Aorta (tissue), 5 donors: ENCODE measurements around the gene GPATCH4. TPM values are rescaled to one million over a fixed set of nuclear protein-coding genes. Genes with fewer than 3 reads are reported as not detected.
A peak's percentile ranks its signal among the peaks of the same experiment; 100 is the strongest.
"Not testable (repeated sequence)": the region's sequence is repeated elsewhere in the genome, so short reads cannot be mapped to it uniquely, and the experiment has no call there.

Experiments
- ATAC-seq: fragments of 200-7000 bp; cut with Tn5 transposase; one replicate; pipeline ENCODE4 v1.9.1; 2022; ENCODE audit warnings: moderate library complexity; ENCODE audit not compliant: low FRiP score
- DNase-seq, 2 donors: peaks; one replicate each; pipeline ENCODE4 v3.0.0-alpha.2; 2020
- H3K27ac ChIP-seq, 2 donors: one replicate each; pipeline ENCODE4 v1.5.1; 2013; ENCODE audit warnings: low read length in 2 of 2, mild to moderate bottlenecking in 2 of 2, moderate library complexity in 2 of 2, control low read depth in 1 of 2, inconsistent platforms in 1 of 2, low read depth in 1 of 2
- H3K27me3 ChIP-seq, 2 donors: one replicate each; pipeline ENCODE4 v1.6.1; 2013; ENCODE audit warnings: control low read depth in 1 of 2, low read length in 1 of 2, mild to moderate bottlenecking in 1 of 2, moderate library complexity in 1 of 2; ENCODE audit not compliant: insufficient read depth in 2 of 2, control insufficient read depth in 1 of 2
- H3K36me3 ChIP-seq, 2 donors: one replicate each; pipeline ENCODE4 v1.6.1; 2013; ENCODE audit warnings: control low read depth in 1 of 2, low read length in 1 of 2, mild to moderate bottlenecking in 1 of 2; ENCODE audit not compliant: insufficient read depth in 2 of 2, control insufficient read depth in 1 of 2
- H3K4me1 ChIP-seq, 2 donors: one replicate each; pipeline ENCODE4 v1.6.1; 2013; ENCODE audit warnings: low read length in 2 of 2, control low read depth in 1 of 2, mild to moderate bottlenecking in 1 of 2, moderate library complexity in 1 of 2; ENCODE audit not compliant: insufficient read depth in 2 of 2, control insufficient read depth in 1 of 2
- H3K4me3 ChIP-seq, 2 donors: one replicate each; pipeline ENCODE4 v1.5.1; 2013; ENCODE audit warnings: low read length in 2 of 2, control low read depth in 1 of 2, mild to moderate bottlenecking in 1 of 2
- H3K9me3 ChIP-seq: one replicate; pipeline ENCODE4 v1.6.1; 2013; ENCODE audit warnings: mild to moderate bottlenecking, low read length; ENCODE audit not compliant: control insufficient read depth
- WGBS, 2 donors: extraction: QIAGEN DNeasy Blood & Tissue Kit; methylation state at CpG; one replicate each; pipeline ENCODE4 v1.1.7; 2013; 5-methylcytosine and 5-hydroxymethylcytosine counted together
- intact Hi-C, 2 donors: fragments of 100-400 bp; cut with DNase I; formaldehyde crosslinking; loops; one replicate each; pipeline versions ENCODE4 v1.14.2 to v1.15.0; 2022
- polyA plus RNA-seq, 2 donors: library from polyadenylated mRNA; stranded (reverse); fragments of 200-250 nt; gene quantifications; one replicate each; pipeline ENCODE4 v1.2.3, GENCODE V29; 2013
- total RNA-seq, 2 donors: library from RNA; stranded (reverse); fragmentation: NEBNext Ultra II Directional; extraction: Animal tissue kit (Norgen Biotek cat#: 25700); gene quantifications; one replicate each; pipeline ENCODE4 v1.2.1, GENCODE V29; 2021
- donor health status: healthy with polysubstance abuse.
- donor health status: Bipolar disorder and iron deficiency.
- donor health status: DM: no; HTN: no; CAD: no.
- donor health status: DM: no; HTN: no; CAD: no.
- donor health status: DM: yes; HTN: yes; CAD: no.

GPATCH4 gene
- total and polyA plus RNA-seq, 4 donors: 12.2 to 24.0 (median 19.0) TPM

DNA sequence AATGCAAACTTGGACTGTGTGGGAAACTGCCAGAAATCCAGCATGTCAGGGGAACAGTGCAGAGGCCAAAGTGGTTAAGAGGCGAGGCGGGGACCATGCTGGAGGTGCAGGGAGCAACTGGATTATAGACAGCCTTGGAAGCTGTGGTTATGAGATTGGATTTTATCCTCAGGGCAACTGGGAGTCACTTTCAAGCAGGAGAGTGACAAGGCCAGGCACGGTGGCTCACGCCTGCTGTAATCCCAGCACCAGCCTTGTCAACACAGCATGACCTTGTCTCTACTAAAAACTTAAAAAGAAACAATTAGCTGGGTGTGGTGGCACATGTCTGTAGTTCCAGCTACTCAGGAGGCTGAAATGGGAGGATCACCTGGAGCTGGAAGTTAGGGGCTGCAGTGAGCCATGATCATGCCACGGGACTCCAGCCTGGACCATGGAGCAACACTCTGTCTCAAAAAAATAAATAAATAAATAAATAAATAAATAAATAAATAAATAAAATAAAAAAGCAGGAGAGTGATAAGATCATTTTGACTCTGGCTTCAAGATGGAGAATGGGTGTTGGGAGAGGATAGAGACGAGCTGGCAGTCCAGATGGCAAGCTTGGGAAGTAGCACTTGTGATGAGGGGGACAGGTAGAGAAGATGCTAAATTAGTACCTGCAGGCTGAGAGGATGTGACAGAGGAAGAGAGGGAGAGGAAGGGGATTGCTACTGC, 21.5 kb upstream of the GPATCH4 start:
- Histone ChIP-seq H3K4me3 (no peak overlapping the region), H3K27me3 (peaks cover 0 to 1% of the 10 kb centered on the region in 2 donors), H3K4me1 (no peaks in the 10 kb centered on the region), H3K27ac (no peak overlapping the region), H3K36me3 (no peaks in the 10 kb centered on the region), H3K9me3 (no peaks in the 10 kb centered on the region)
- ATAC-seq (no peak), DNase-seq (peak in 1 of 2 donors; percentile 30)
- intact Hi-C loops: loop anchor here in 1 of 2 donors (5.0 kb wide), 1 partner anchor 35 kb away; no protein-coding TSS in a partner anchor
- 83 to 84% methylated on average over 6 of the region's 6 CpGs for WGBS, 2 donors

DNA sequence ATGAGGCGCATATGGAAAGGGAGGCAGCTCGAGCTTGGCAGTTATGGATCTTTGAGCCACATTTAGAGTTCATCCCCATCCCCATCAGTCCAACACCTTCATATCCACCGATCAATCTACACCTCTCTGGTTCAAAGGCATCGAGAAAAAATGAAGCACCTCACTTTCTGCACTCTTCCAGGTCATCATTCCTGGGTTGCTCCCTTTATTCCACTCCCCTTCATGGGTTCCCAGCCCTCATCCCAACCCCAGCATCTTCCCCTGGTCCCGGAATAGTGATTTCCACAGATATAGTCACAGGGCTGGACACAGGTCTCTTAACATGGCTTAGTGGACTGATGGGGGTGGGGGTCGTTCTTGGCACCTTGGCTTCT, 18.3 kb upstream of the GPATCH4 start:
- Histone ChIP-seq H3K4me3 (no peak overlapping the region), H3K4me1 (no peaks in the 10 kb centered on the region), H3K27ac (no peak overlapping the region), H3K27me3 (peaks cover 0 to 1% of the 10 kb centered on the region in 2 donors), H3K36me3 (no peaks in the 10 kb centered on the region), H3K9me3 (no peaks in the 10 kb centered on the region)
- no peak for ATAC-seq
- DNase-seq: peak in 1 of 2 donors; percentile 16
- intact Hi-C loops: loop anchor here in 1 of 2 donors (10.0 kb wide), 1 partner anchor 235 kb away; no protein-coding TSS in a partner anchor
- 23 to 29% methylated on average over 6 of the region's 6 CpGs for WGBS, 2 donors

DNA sequence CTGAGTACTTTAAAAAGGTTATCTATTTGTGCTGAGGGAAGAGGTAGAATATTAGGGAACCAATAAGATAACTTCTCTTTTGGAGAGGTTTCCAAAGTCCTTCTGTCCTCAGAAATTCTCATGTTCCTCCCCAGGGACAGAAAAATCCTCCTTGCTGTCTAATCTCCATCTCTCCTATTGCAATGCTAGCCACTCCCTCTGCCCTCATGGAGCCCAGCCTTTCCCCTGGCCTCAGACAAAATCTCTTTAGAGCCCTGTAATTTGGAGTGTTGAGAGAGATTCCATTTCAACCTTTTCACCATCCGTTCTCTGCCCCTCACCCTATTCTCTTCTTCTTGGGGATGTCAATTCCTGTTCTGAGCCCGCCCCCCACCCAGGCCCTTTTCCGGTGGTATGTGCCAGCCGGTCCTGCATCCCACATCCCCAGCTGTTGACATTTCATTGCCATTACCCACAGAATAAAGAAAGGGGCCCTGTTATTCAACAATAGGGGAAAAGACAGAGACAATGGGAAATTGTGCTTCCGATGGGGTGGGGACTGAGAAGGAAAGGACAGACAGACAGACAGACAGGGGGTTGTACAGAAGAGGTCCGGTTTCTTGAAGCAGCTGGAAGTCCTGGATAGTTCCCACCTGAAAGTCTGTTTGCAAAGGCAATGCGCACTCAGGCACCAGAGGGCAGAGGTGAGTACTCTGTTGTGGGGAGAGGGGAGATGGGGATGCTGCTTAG, 17.7 kb upstream of the GPATCH4 start, which contains the start of gene HAPLN2:
HAPLN2 (plus strand) TSS at position 563 of the 729 bp plus-strand sequence. CDS start 4,076 bp downstream, outside the sequence.
- Histone ChIP-seq H3K27ac (no peak within 1 kb of the TSS), H3K4me3 (no peak within 1 kb of the TSS), H3K9me3 (no peaks in the 10 kb centered on the region), H3K36me3 (no peaks in the 10 kb centered on the region), H3K4me1 (no peaks in the 10 kb centered on the region), H3K27me3 (peaks cover 0 to 1% of the 10 kb centered on the region in 2 donors)
- DNase-seq: no peak
- intact Hi-C loops: loop anchor here in 1 of 2 donors (10.0 kb wide), 1 partner anchor 234 kb away; no protein-coding TSS in a partner anchor
- ATAC-seq: no peak
- 15 to 19% methylated on average over 7 of the region's 7 CpGs for WGBS, 2 donors

DNA sequence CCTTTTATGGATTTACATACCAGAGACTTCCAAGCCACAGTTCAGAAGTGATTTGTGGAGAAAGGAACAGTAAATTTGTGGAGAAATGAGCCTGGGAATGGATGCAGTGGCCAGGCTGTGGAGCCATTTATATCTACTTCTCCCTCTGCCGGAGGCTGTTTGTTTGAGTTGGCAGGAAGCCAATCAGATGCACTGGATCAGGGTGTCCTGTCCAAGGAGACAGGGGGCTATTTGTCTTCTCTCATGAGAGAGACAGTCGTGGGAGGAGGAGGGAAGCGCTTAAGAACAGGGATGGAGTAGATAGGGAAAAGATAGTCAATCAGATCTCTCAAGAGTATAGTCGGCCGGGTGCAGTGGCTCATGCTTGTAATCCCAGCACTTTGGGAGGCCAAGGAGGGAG, 15.2 kb upstream of the GPATCH4 start:
- ATAC-seq (peak; percentile 58), DNase-seq (peak in 1 of 2 donors; percentile 53)
- Histone ChIP-seq H3K27me3 (peaks cover 0 to 1% of the 10 kb centered on the region in 2 donors), H3K4me1 (no peaks in the 10 kb centered on the region), H3K4me3 (no peak overlapping the region), H3K36me3 (no peaks in the 10 kb centered on the region), H3K27ac (no peak overlapping the region), H3K9me3 (no peaks in the 10 kb centered on the region)
- 7 to 11% methylated on average over 5 of the region's 5 CpGs for WGBS, 2 donors
- intact Hi-C loops: loop anchor here in 1 of 2 donors (10.0 kb wide), 1 partner anchor 232 kb away; no protein-coding TSS in a partner anchor

DNA sequence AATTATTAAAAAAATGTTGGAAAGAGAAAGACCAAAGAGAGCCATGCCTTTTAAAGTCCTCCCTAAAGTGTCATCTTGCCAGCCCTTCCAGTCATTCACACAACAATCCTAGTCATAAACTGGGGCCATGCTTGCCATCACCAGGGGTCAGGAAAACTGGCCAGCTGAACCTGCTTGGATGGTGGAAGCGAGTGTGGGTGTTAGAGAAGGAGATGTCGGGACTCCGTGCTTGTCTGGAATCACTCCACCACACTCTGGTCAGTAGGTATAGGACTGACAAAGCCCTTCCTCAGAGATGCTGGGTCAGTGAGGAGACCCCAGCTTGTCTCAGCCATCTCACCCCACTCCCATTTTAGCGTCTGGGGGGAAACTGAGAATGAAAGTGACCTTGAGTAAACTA, 14.7 kb upstream of the GPATCH4 start:
- intact Hi-C loops: loop anchor here in 1 of 2 donors (10.0 kb wide), 1 partner anchor 231 kb away; no protein-coding TSS in a partner anchor
- 25 to 29% methylated on average over 4 of the region's 4 CpGs for WGBS, 2 donors
- Histone ChIP-seq H3K4me1 (no peaks in the 10 kb centered on the region), H3K27ac (no peak overlapping the region), H3K27me3 (peaks cover 0 to 1% of the 10 kb centered on the region in 2 donors), H3K4me3 (no peak overlapping the region), H3K9me3 (no peaks in the 10 kb centered on the region), H3K36me3 (no peaks in the 10 kb centered on the region)
- DNase-seq (peak in 1 of 2 donors; percentile 46), ATAC-seq (peak; percentile 45)

DNA sequence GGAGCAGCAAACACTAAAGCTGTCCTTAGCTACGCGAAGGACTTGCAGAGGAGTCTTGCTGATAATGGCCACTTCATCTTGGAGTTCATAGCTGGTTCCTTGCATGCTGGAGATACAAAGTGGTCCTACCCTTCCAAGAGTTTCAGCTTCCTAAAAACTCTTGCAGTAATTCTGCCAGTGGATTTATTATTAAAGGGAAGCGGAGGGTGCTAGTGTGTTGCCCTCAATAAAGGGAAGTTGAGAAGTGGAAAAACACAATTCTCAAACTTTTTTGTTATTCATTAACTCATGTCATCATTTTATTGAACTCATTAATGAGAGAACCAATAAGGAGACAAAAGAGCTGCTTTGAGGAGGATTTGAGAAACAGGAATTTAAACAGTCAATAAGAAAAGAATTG, 11.4 kb upstream of the GPATCH4 start:
- 73 to 76% methylated on average over 3 of the region's 3 CpGs for WGBS, 2 donors
- no peak overlapping the region for H3K27ac ChIP-seq
- H3K27me3 ChIP-seq: no peaks in the 10 kb centered on the region
- intact Hi-C loops: loop anchor here in 1 of 2 donors (10.0 kb wide), 1 partner anchor 228 kb away; no protein-coding TSS in a partner anchor
- no peak for DNase-seq
- no peaks in the 10 kb centered on the region for H3K36me3 ChIP-seq
- no peak overlapping the region for H3K4me3 ChIP-seq
- no peak for ATAC-seq
- no peaks in the 10 kb centered on the region for H3K9me3 ChIP-seq
- H3K4me1 ChIP-seq: no peaks in the 10 kb centered on the region

DNA sequence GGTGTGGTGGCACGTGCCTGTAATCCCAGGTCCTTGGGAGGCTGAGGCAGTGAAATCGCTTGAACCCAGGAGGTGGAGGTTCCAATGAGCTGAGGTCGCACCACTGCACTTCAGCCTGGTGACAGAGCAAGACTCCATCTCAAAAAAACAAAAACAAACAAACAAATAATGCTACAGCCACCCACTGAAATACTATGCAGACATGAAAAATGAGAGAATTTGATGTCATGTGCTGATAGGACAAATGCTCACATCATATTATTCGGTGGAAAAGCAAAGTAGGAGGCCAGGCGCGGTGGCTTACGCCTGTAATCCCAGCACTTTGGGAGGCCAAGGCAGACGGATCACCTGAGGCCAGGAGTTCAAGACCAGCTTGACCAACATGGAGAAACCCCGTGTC, 8.8 kb upstream of the GPATCH4 start:
- H3K27ac ChIP-seq, H3K4me1 ChIP-seq, H3K9me3 ChIP-seq, ATAC-seq, H3K4me3 ChIP-seq, H3K27me3 ChIP-seq, H3K36me3 ChIP-seq: not testable (repeated sequence)
- DNase-seq: peak in 1 of 2 donors; percentile 20
- WGBS, 2 donors: 89 to 91% methylated on average over 9 of the region's 9 CpGs
- intact Hi-C loops: loop anchor here in 1 of 2 donors (10.0 kb wide), 1 partner anchor 225 kb away; no protein-coding TSS in a partner anchor

DNA sequence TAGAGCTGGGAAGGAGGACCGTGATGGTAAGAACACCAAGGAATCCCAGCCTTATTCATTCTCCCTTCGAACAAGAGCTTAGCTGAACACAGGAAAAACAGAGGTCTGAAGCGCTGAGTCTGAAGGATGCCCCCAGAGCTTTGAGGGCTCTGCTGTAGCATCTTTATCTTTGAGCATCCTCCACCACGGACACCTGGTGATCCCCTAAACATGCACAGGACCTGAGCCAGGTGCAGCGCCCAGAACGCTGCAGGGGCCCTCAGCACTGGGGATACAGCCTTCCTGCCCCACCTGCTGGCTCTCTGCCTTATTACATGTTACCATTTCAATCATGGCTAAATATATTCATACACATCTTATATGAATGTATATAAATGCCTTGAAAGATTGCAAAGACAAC, 7.7 kb upstream of the GPATCH4 start:
- 43% methylated on average over 6 of the region's 6 CpGs for WGBS, 2 donors
- Histone ChIP-seq H3K27me3 (no peaks in the 10 kb centered on the region), H3K9me3 (no peaks in the 10 kb centered on the region), H3K36me3 (no peaks in the 10 kb centered on the region), H3K27ac (no peak overlapping the region), H3K4me1 (no peaks in the 10 kb centered on the region), H3K4me3 (no peak overlapping the region)
- ATAC-seq (no peak), DNase-seq (peak in 1 of 2 donors; percentile 61)
- intact Hi-C loops: loop anchor here (2.0 to 10.0 kb wide), 4 partner anchors 24 to 224 kb away; no protein-coding TSS in a partner anchor
